ENCODE measurements around the gene TTC39B. TPM values are rescaled to one million over a fixed set of nuclear protein-coding genes. Genes with fewer than 3 reads are reported as not detected.

TTC39B gene
- total and polyA plus RNA-seq, 2 donors (not counting 3 experiments of a cell fraction or from before 2014, with no cell fraction given): 1.0 to 5.4 TPM

DNA sequence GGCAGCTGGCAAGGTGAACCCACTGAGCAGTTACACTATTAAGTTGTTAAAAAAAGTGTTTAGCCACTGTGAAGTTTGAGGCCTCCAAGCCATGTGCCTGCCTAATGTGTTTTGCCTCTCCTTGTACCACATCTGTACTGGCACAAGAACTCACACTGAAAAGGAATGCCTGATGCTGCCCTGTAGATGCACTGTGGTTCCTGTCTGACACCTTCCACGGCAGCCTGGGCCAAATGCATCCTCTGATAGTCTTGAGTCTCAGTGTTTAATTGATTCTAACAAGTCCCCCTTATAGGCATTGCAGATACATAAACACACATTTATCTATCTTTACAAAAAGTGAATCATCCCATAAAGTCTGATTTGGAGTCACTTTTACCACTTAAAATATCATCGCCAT lies 169.9 kb downstream of the TTC39B start:
- Histone ChIP-seq H3K27ac (ENCODE audit: insufficient read depth, low read depth, low read length) (no peak overlapping the region), H3K4me1 (ENCODE audit: control insufficient read depth, extremely low read depth, insufficient read depth, low read length) (no peaks in the 10 kb centered on the region), H3K4me2 (ENCODE audit: insufficient read depth, low read length) (no peak overlapping the region), H4K20me1 (replicated peaks; ENCODE audit: control insufficient read depth, extremely low read depth, insufficient read depth, low read length) (no peaks in the 10 kb centered on the region), H3K36me3 (ENCODE audit: control insufficient read depth in 2 of 2, extremely low read depth in 1 of 2, insufficient read depth in 2 of 2, low read length in 2 of 2) (no peaks in the 10 kb centered on the region), H3K27me3 (ENCODE audit: control insufficient read depth in 2 of 2, insufficient read depth in 2 of 2, low read length in 2 of 2) (peaks cover 0 to 2% of the 10 kb centered on the region in 2 experiments), H3K79me2 (ENCODE audit: control insufficient read depth, insufficient read depth, low read length) (no peaks in the 10 kb centered on the region), H2AFZ (ENCODE audit: low read depth, low read length) (no peak overlapping the region), H3K9ac (replicated peaks; ENCODE audit: extremely low read depth, insufficient read depth, low read length) (no peak overlapping the region), H3K4me3 (replicated peaks in 1 of 3; ENCODE audit: insufficient read depth in 1 of 3, low read depth in 1 of 3, low read length in 3 of 3) (no peak overlapping the region), H3K9me3 (replicated peaks; ENCODE audit: control insufficient read depth, insufficient read depth, low read length) (no peaks in the 10 kb centered on the region), H3K9me1 (replicated peaks; ENCODE audit: control insufficient read depth, extremely low read depth, insufficient read depth, low read length) (no peaks in the 10 kb centered on the region)
- POLR2A ChIA-PET: no interaction called here
- intact Hi-C loops (cut with micrococcal nuclease): loop anchor here (5.0 to 10.0 kb wide), 5 partner anchors 142 to 672 kb away; no protein-coding TSS in a partner anchor
- FAIRE-seq: no peak
- CTCF ChIA-PET: interaction anchor here (1.4 to 3.7 kb wide), 4 partner anchors 8 to 35 kb away, joined by 4 to 120 read pairs (median 5); no protein-coding TSS in a partner anchor
- BruUV-seq (replicated peaks): no TSS peak
- DNase-seq (ENCODE audit: low read depth, low spot score): no peak
- TF ChIP-seq GATA2 (IDR thresholded peaks at IDR 0.05; ENCODE audit: insufficient read depth, insufficient read length, low read depth, low read length): no peak
- TF ChIP-seq EZH2 (IDR thresholded peaks at IDR 0.05; ENCODE audit: borderline replicate concordance, low read depth, low read length, severe bottlenecking): no peak
- no peak for TF ChIP-seq MYC (IDR thresholded peaks at IDR 0.05; ENCODE audit: low read depth, low read length)
- TF ChIP-seq POLR2AphosphoS5 (IDR thresholded peaks at IDR 0.05; ENCODE audit: insufficient read depth, low read depth, low read length): no peak
- TF ChIP-seq POLR2A (IDR thresholded peaks at IDR 0.05; ENCODE audit: low read depth, low read length): no peak
- TF ChIP-seq, protein P1, sequence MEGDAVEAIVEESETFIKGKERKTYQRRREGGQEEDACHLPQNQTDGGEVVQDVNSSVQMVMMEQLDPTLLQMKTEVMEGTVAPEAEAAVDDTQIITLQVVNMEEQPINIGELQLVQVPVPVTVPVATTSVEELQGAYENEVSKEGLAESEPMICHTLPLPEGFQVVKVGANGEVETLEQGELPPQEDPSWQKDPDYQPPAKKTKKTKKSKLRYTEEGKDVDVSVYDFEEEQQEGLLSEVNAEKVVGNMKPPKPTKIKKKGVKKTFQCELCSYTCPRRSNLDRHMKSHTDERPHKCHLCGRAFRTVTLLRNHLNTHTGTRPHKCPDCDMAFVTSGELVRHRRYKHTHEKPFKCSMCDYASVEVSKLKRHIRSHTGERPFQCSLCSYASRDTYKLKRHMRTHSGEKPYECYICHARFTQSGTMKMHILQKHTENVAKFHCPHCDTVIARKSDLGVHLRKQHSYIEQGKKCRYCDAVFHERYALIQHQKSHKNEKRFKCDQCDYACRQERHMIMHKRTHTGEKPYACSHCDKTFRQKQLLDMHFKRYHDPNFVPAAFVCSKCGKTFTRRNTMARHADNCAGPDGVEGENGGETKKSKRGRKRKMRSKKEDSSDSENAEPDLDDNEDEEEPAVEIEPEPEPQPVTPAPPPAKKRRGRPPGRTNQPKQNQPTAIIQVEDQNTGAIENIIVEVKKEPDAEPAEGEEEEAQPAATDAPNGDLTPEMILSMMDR (IDR thresholded peaks at IDR 0.05; ENCODE audit: extremely low read depth in 1 of 2, insufficient read depth in 1 of 2, low read depth in 1 of 2, low read length in 2 of 2): no peak
- TF ChIP-seq JUN (IDR thresholded peaks at IDR 0.05; ENCODE audit: borderline replicate concordance, insufficient read depth, insufficient read length, low read depth): no peak
- TF ChIP-seq FOS (IDR thresholded peaks at IDR 0.05; ENCODE audit: borderline replicate concordance, insufficient read depth, low read length): no peak
- TF ChIP-seq, protein P2, sequence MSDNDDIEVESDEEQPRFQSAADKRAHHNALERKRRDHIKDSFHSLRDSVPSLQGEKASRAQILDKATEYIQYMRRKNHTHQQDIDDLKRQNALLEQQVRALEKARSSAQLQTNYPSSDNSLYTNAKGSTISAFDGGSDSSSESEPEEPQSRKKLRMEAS (IDR thresholded peaks at IDR 0.05; ENCODE audit: insufficient read depth, insufficient read length): no peak
- dilution Hi-C loops (cut with MboI; ENCODE audit: extremely low pct_ligation_motif_present, low sequenced_read_pairs): no loop called here

Measured in endothelial cell of umbilical vein (primary cell).